Mucosa of descending colon (tissue), 3 donors: ENCODE results near the gene ACAP1. TPM values are rescaled to one million over a fixed set of nuclear protein-coding genes. Genes with fewer than 3 reads are reported as not detected.

ENCODE experiments used
- ATAC-seq: fragments of 200-7000 bp; cut with Tn5 transposase; one replicate; pipeline ENCODE4 v1.9.1; 2020; ENCODE audit warnings: mild to moderate bottlenecking, moderate library complexity
- DNase-seq, 3 donors: peaks; one replicate each; pipeline ENCODE4 v3.0.0-alpha.2; 2020
- H3K36me3 ChIP-seq: fragments of 200-600 bp; one replicate; pipeline ENCODE4 v1.8.0; 2021; ENCODE audit warnings: low read depth, mild to moderate bottlenecking
- H3K4me1 ChIP-seq: fragments of 200-600 bp; one replicate; pipeline ENCODE4 v1.8.0; 2021; ENCODE audit warnings: low read depth, mild to moderate bottlenecking
- H3K4me3 ChIP-seq: fragments of 200-600 bp; one replicate; pipeline ENCODE4 v1.8.0; 2021; ENCODE audit warnings: mild to moderate bottlenecking
- H3K9me3 ChIP-seq: fragments of 200-600 bp; one replicate; pipeline ENCODE4 v1.8.0; 2021; ENCODE audit warnings: mild to moderate bottlenecking
- intact Hi-C, 2 donors: fragments of 100-400 bp; cut with DNase I in 1 of 2; cut with micrococcal nuclease in 1 of 2; formaldehyde crosslinking; loops; one replicate each; pipeline versions ENCODE4 v1.11.0 to v1.11.1; 2022; cut with DNase I, micrococcal nuclease
- total RNA-seq, 3 donors: library from RNA; stranded (reverse); fragmentation: NEBNext Ultra II Directional in 2 of 3; extraction: Animal tissue kit (Norgen Biotek cat#: 25700) in 2 of 3; gene quantifications; one replicate each; pipeline versions ENCODE4 v1.2.1 to v1.2.4, GENCODE V29; 2021 to 2023
- TF ChIP-seq, protein P1 (sequence below): fragments of 200-600 bp; IDR thresholded peaks from one replicate; pipeline ENCODE4 v1.8.0; 2022; ENCODE audit warnings: antibody characterized with exemption, mild to moderate bottlenecking
- donor health status: DM: no; HTN: no; CAD: no; lungs with moderate emphysema.
- donor health status: DM: no; HTN: no; CAD: no.
- donor health status: DM: no; HTN: yes; CAD: no.

Gene ACAP1
- total RNA-seq, 3 donors from 2014 or later, result 9.2 to 16.5 (median 11.2) TPM

DNA sequence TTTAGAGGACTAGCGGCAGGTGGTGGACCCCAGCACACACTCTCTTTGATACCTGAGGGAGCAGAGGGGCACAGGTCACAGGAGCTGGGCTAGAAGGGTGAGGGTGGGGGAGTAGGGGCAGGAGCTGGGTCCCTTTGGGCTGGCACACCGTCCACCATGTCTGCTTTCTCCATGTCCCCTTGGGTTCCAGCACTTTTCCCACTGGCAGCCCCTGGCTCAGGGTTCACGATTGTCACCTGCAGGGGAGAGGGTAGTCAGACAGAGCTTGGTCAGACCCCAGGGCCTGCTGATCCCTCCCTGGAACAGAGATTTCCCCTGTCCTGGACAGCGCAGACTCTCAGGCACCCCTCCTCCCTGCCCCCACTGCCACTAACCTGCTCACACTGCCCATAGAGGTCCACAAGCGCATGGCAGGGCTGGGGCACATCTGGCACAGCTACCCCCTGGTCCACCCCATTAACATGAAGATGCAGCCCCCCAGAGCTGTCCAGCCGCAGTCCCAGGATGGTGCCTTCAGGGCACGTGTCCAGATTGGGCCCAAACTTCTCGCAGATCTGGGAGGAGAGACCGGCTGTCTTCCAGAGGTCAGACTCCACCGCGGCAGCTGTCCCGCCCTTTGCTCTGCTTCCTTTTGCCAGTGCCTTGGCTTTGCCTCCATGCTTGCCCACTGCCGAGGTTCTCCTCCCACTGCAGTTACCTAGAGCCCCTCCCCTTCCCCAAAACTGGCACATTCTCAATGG is 18.0 kb upstream of the ACAP1 start:
- Histone ChIP-seq H3K4me3 (no peak overlapping the region), H3K36me3 (peaks cover 5% of the 10 kb centered on the region), H3K4me1 (peaks cover 9% of the 10 kb centered on the region), H3K9me3 (no peaks in the 10 kb centered on the region)
- DNase-seq, result no peak
- no peak for ATAC-seq
- intact Hi-C loops, result no loop called here
- TF ChIP-seq, protein P1, sequence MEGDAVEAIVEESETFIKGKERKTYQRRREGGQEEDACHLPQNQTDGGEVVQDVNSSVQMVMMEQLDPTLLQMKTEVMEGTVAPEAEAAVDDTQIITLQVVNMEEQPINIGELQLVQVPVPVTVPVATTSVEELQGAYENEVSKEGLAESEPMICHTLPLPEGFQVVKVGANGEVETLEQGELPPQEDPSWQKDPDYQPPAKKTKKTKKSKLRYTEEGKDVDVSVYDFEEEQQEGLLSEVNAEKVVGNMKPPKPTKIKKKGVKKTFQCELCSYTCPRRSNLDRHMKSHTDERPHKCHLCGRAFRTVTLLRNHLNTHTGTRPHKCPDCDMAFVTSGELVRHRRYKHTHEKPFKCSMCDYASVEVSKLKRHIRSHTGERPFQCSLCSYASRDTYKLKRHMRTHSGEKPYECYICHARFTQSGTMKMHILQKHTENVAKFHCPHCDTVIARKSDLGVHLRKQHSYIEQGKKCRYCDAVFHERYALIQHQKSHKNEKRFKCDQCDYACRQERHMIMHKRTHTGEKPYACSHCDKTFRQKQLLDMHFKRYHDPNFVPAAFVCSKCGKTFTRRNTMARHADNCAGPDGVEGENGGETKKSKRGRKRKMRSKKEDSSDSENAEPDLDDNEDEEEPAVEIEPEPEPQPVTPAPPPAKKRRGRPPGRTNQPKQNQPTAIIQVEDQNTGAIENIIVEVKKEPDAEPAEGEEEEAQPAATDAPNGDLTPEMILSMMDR, result no peak

DNA sequence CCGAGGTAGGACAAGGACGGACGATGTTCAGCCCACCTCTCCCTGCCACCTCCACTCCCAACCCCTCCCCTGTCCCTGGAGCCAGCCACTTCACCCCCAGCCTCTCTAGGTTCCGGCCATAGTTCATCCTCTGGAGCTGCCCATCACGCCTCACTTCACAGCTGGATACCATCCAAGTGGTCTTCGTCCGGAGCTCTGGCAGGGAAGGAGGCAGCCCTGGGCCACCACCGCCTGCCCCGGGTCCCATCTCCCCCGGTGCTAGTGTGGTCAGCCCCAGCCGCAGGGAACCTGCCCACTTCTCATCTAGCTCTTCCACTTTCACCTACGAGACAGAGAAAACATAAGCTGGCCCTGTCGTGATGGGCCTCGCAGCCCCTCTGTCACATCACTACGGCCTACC is 14.9 kb upstream of the ACAP1 start:
- H3K36me3 ChIP-seq, result peaks cover 5% of the 10 kb centered on the region
- intact Hi-C loops, result no loop called here

DNA sequence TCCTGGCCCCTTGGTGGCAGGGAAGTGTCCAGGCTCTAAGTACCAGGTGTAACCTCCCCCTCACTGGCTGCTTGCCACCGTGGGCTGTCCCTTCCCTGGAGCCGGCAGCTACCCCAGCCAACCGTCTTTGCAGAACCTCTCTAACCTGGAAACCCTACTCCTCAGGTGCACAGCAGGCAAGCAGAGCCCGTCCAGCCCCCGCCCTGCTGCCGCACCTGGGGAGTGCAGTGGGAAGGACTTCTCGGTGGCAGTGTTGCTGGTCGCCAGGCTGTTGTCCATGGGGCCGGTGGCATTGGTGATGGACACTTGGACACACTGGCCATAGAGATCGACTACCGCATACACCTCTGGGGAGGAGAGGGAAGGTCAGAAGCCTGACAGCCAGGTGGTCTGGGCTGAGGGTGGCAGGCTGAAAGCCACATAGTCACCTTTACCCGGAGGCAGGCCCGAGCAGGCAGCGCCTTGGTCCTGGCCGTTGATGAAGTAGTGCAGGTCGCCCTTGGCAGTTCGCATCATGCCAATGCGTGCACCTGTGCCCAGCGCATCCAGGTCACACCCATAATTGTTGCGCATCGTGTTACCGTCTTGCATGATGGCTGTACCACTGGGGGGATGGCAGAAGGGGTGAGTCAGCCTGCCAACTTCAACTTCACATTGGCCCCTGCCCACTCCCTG is 13.7 kb upstream of the ACAP1 start:
- H3K4me1 ChIP-seq, result no peaks in the 10 kb centered on the region
- peaks cover 5% of the 10 kb centered on the region for H3K36me3 ChIP-seq
- TF ChIP-seq, protein P1, result no peak
- no peak overlapping the region for H3K4me3 ChIP-seq
- intact Hi-C loops, result no loop called here
- no peaks in the 10 kb centered on the region for H3K9me3 ChIP-seq
- no peak for ATAC-seq
- no peak for DNase-seq

More for the DNA sequence above, 14.9 kb upstream of the ACAP1 start:
- no peak for ATAC-seq
- H3K4me1 ChIP-seq, result no peaks in the 10 kb centered on the region
- DNase-seq, result no peak
- TF ChIP-seq, protein P1, result no peak
- no peak overlapping the region for H3K4me3 ChIP-seq
- H3K9me3 ChIP-seq, result no peaks in the 10 kb centered on the region

DNA sequence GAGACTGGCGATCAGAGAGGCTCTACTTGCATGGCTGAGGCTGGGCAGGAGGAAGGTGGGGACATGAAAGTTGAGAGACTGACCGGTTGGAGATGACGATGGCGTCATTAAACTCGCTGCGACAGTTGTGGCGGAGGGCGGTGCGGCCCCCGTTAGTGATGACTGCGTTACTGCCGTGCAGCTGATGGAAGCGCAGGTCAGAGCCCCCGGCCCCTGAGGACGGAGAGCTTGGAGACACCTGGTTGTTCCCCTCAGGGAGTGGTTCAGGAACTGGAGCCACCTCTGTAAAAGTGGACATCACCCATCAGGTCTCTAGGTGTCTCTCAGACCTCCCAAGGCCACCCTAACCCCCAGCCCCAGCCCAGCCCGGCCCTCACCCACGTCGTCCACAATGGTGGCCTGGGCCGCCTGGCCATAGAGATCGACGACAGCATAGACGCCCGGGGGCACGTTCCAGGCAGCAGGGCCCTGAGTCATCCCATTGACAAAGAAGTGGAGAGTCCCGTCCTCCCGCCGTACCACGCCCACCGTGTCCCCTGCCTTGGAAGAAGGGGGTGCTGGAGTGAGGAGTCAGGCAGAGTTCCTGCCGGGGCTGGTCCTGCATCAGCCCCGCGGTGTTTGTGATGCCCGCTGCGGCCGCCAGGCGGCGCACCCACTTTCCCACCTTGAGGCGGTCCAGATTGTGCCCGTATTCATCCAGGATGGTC is 12.4 kb upstream of the ACAP1 start:
- peaks cover 5% of the 10 kb centered on the region for H3K36me3 ChIP-seq
- intact Hi-C loops, result no loop called here
- peak; percentile 46 for ATAC-seq

DNA sequence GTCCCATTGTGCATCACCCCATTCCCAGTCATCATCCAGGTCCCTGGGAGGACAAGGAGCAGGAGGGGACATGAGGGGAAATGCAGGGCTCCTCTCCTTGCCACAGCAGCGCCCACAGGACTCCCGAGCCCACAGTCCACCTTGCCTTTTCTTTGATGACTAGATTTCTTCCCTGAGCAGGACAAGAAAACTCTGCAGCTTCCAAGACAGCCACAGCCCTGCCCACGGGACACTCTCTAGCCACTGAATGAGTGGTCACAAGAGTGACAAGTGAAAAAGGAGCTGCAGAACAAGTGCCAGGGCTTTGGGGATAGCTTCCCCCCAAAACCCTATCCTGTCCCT is 11.9 kb upstream of the ACAP1 start:
- TF ChIP-seq, protein P1, result no peak
- peaks cover 9% of the 10 kb centered on the region for H3K4me1 ChIP-seq
- no peaks in the 10 kb centered on the region for H3K9me3 ChIP-seq
- ATAC-seq (no peak), DNase-seq (no peak)
- H3K4me3 ChIP-seq, result no peak overlapping the region
- intact Hi-C loops, result no loop called here
- peaks cover 8% of the 10 kb centered on the region for H3K36me3 ChIP-seq

More for the DNA sequence above, 12.4 kb upstream of the ACAP1 start:
- peak in 2 of 3 donors; percentile 80 to 81 for DNase-seq
- Histone ChIP-seq H3K4me3 (no peak overlapping the region), H3K4me1 (peaks cover 9% of the 10 kb centered on the region), H3K9me3 (no peaks in the 10 kb centered on the region)
- TF ChIP-seq, protein P1, result peak; percentile 73
